B cell (primary cell): Measurements from ENCODE around the gene TGFBR1.

ENCODE experiments used
- CTCF ChIP-seq: fragments of 200-600 bp; IDR thresholded peaks from one replicate; pipeline ENCODE4 v1.8.0; 2022; ENCODE audit warnings: antibody characterized with exemption, mild to moderate bottlenecking
- EZH2 ChIP-seq: IDR thresholded peaks from 2 replicates; pipeline ENCODE4 v1.6.1; 2012; ENCODE audit warnings: borderline replicate concordance, low read depth, mild to moderate bottlenecking, moderate library complexity, low read length; ENCODE audit not compliant: insufficient read depth, poor library complexity, severe bottlenecking

GRCh38 chr9:99127356-99128132 is 22.6 kb downstream of the TGFBR1 start:
- TF ChIP-seq CTCF, result no peak
- no peak for TF ChIP-seq EZH2
